ENCODE data around the gene CEPT1. TPM values are rescaled to one million over a fixed set of nuclear protein-coding genes. Genes with fewer than 3 reads are reported as not detected.

The CEPT1 gene
- total and polyA plus RNA-seq, 2 of the 13 experiments (the other 11 are each of a cell fraction or from before 2014, with no cell fraction given), result 35.7 to 48.2 TPM

GRCh38 chr1:111176678-111177077, 36.7 kb downstream of the CEPT1 start:
- Histone ChIP-seq H3K4me3 (replicated peaks in 1 of 3; ENCODE audit: insufficient read depth in 1 of 3, low read depth in 2 of 3, low read length in 3 of 3) (no peak overlapping the region), H3K27ac (ENCODE audit: extremely low read length, insufficient read depth, low read length) (no peak overlapping the region), H3K9me3 (ENCODE audit: low read length) (no peaks in the 10 kb centered on the region), H3K27me3 (ENCODE audit: control insufficient read depth in 1 of 2, insufficient read depth in 2 of 2, low read length in 2 of 2) (no peaks in the 10 kb centered on the region), H3K36me3 (replicated peaks in 1 of 2; ENCODE audit: control insufficient read depth in 1 of 2, insufficient read depth in 2 of 2, low read length in 2 of 2) (peaks cover 3 to 37% of the 10 kb centered on the region in 2 experiments; a peak in 4 of 5 replicates), H3K4me1 (ENCODE audit: insufficient read depth, low read length) (no peaks in the 10 kb centered on the region), H3K4me2 (ENCODE audit: low read depth, low read length) (no peak overlapping the region), H4K20me1 (ENCODE audit: insufficient read depth, low read length) (no peaks in the 10 kb centered on the region), H3K79me2 (ENCODE audit: insufficient read depth, low read length) (no peaks in the 10 kb centered on the region), H3K9ac (ENCODE audit: insufficient read depth, low read depth, low read length) (no peak overlapping the region), H2AFZ (ENCODE audit: low read length) (no peak overlapping the region)
- ChIA-PET POLR2A (no interaction called here), CTCF (ENCODE audit: low intra/inter-chr PET ratio, low total read pairs) (interaction anchor here (0.7 kb wide), 1 partner anchor 1061 kb away, joined by 3 read pairs; no protein-coding TSS in a partner anchor)
- intact Hi-C loops (cut with micrococcal nuclease; ENCODE audit: unreplicated experiment), result no loop called here
- in situ Hi-C loops (cut with HindIII; ENCODE audit: extremely low pct_ligation_motif_present, low pct_unique_long_range_greater_than_20kb), result no loop called here
- DNase-seq (ENCODE audit: low spot score) (no peak), FAIRE-seq (no peak), ATAC-seq (no peak)
- WGBS (ENCODE audit: low lambda C conversion rate), result 100% methylated on average over 1 of the region's 1 CpG
- no peak for TF ChIP-seq MEIS2 (CRISPR knock-in tag; IDR thresholded peaks at IDR 0.05)
- no peak for TF ChIP-seq IRF2 (CRISPR knock-in tag; IDR thresholded peaks at IDR 0.05)
- no peak for TF ChIP-seq ZNF20 (CRISPR knock-in tag; IDR thresholded peaks at IDR 0.05)
- TF ChIP-seq, protein P1, sequence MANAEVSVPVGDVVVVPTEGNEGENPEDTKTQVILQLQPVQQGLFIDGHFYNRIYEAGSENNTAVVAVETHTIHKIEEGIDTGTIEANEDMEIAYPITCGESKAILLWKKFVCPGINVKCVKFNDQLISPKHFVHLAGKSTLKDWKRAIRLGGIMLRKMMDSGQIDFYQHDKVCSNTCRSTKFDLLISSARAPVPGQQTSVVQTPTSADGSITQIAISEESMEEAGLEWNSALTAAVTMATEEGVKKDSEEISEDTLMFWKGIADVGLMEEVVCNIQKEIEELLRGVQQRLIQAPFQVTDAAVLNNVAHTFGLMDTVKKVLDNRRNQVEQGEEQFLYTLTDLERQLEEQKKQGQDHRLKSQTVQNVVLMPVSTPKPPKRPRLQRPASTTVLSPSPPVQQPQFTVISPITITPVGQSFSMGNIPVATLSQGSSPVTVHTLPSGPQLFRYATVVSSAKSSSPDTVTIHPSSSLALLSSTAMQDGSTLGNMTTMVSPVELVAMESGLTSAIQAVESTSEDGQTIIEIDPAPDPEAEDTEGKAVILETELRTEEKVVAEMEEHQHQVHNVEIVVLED (CRISPR knock-in tag; IDR thresholded peaks at IDR 0.05; ENCODE audit: borderline replicate concordance), result no peak
- no peak for TF ChIP-seq JUND (CRISPR knock-in tag; IDR thresholded peaks at IDR 0.05)
- no peak for TF ChIP-seq SSRP1 (CRISPR knock-in tag; IDR thresholded peaks at IDR 0.05)
- TF ChIP-seq ZNF33B (CRISPR knock-in tag; IDR thresholded peaks at IDR 0.05), result no peak
- TF ChIP-seq NPAS2 (CRISPR knock-in tag; IDR thresholded peaks at IDR 0.05; ENCODE audit: borderline replicate concordance), result no peak
- no peak for TF ChIP-seq ZNF557 (CRISPR knock-in tag; IDR thresholded peaks at IDR 0.05)
- TF ChIP-seq KLF12 (CRISPR knock-in tag; IDR thresholded peaks at IDR 0.05; ENCODE audit: borderline replicate concordance), result no peak
- no TSS peak for BruUV-seq (replicated peaks)

All from HepG2 (cell line).